ENCODE results near the gene MED15.

- TF ChIP-seq SMC3 (IDR thresholded peaks at IDR 0.05): no peak
- TF ChIP-seq USF2 (IDR thresholded peaks at IDR 0.05): no peak
- no peak for TF ChIP-seq CTCF (IDR thresholded peaks at IDR 0.05)
- TF ChIP-seq RAD21 (conservative IDR thresholded peaks at IDR 0.05 in 1 of 2, IDR thresholded peaks at IDR 0.05 in 1 of 2): no peak
- TF ChIP-seq MAX (IDR thresholded peaks at IDR 0.05): no peak
- no peak for TF ChIP-seq MAFK (IDR thresholded peaks at IDR 0.05; ENCODE audit: partially characterized antibody)
- TF ChIP-seq ESRRA (IDR thresholded peaks at IDR 0.05; ENCODE audit: borderline replicate concordance, low read length): no peak
- TF ChIP-seq REST (IDR thresholded peaks at IDR 0.05): no peak
- no peak for TF ChIP-seq MYC (IDR thresholded peaks at IDR 0.05; ENCODE audit: borderline replicate concordance, low read length)
- no peak for TF ChIP-seq PHF8 (IDR thresholded peaks at IDR 0.05; ENCODE audit: borderline replicate concordance, low read depth)
Observed at GRCh38 chr22:20591660-20592310, 84.4 kb downstream of the MED15 start.

Data from A549 (cell line).